Transverse colon (tissue), 3 donors: ENCODE data around the gene FBRS.

Experiments used
- POLR2A ChIP-seq: fragments of 450-650 bp; IDR thresholded peaks from one replicate; pipeline ENCODE4 v1.6.1; 2016; ENCODE audit warnings: antibody characterized with exemption, mild to moderate bottlenecking, moderate library complexity
- TF ChIP-seq, protein P1 (sequence below), 5 experiments: fragments of 200-600 bp in 3 of 5; fragments of 450-650 bp in 2 of 5; sonication (generic) in 3 of 5; IDR thresholded peaks; 1 replicate in 2 of 5; 2 replicates in 3 of 5; pipeline ENCODE4 v1.5.1; 2016 to 2017; ENCODE audit warnings: antibody characterized with exemption in 5 of 5, inconsistent platforms in 3 of 5, mild to moderate bottlenecking in 2 of 5, moderate library complexity in 1 of 5

DNA sequence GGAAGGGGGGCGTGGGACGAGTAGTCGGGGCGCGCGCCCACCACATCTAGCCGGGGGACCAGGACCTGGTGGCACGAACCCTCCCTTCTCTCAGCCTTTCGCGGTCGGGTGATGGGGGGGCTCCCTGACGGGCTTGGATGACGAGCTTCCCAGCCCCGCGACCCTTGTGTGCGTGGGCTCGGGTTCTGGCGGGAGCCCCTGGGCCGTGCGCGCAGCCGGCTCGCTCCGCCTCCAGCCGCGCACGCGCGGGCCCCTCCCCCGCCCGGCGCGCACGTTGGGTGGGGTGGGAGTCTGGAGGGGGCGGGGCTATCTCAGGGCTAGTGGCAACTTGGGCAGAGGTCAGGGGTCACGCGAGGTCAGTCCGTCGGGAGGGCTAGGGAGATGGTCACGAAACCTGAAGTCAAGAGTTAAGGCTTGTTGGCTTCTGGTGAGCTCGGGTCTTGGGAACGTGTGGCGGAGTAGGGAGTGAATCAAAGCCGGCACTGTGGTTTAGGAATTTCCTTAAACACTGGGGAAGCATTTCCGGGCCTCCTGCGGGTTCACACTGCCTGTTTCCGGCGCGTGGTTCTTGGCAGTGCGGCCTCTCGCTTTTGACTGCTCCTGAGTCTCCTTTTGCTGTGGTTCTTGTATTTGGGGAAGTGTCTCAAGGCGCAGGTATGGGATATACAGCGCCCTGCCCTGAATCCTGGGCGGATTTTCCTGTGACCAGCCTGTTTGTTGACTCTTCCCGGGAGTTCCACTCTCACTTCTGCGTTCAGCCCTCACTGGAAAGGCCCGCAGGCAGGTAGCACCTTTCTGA lies 40.8 kb downstream of the FBRS start, which contains the start of gene SRCAP:
- TF ChIP-seq POLR2A: no peak
- TF ChIP-seq, protein P1, sequence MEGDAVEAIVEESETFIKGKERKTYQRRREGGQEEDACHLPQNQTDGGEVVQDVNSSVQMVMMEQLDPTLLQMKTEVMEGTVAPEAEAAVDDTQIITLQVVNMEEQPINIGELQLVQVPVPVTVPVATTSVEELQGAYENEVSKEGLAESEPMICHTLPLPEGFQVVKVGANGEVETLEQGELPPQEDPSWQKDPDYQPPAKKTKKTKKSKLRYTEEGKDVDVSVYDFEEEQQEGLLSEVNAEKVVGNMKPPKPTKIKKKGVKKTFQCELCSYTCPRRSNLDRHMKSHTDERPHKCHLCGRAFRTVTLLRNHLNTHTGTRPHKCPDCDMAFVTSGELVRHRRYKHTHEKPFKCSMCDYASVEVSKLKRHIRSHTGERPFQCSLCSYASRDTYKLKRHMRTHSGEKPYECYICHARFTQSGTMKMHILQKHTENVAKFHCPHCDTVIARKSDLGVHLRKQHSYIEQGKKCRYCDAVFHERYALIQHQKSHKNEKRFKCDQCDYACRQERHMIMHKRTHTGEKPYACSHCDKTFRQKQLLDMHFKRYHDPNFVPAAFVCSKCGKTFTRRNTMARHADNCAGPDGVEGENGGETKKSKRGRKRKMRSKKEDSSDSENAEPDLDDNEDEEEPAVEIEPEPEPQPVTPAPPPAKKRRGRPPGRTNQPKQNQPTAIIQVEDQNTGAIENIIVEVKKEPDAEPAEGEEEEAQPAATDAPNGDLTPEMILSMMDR (IDR thresholded peaks at IDR 0.05): no peak
